ENCODE measurements around the gene CARNS1. TPM values are rescaled to one million over a fixed set of nuclear protein-coding genes. Genes with fewer than 3 reads are reported as not detected.

The CARNS1 gene
- total RNA-seq, 4 donors from 2014 or later, result 0.30 to 1.5 (median 1.0) TPM

DNA sequence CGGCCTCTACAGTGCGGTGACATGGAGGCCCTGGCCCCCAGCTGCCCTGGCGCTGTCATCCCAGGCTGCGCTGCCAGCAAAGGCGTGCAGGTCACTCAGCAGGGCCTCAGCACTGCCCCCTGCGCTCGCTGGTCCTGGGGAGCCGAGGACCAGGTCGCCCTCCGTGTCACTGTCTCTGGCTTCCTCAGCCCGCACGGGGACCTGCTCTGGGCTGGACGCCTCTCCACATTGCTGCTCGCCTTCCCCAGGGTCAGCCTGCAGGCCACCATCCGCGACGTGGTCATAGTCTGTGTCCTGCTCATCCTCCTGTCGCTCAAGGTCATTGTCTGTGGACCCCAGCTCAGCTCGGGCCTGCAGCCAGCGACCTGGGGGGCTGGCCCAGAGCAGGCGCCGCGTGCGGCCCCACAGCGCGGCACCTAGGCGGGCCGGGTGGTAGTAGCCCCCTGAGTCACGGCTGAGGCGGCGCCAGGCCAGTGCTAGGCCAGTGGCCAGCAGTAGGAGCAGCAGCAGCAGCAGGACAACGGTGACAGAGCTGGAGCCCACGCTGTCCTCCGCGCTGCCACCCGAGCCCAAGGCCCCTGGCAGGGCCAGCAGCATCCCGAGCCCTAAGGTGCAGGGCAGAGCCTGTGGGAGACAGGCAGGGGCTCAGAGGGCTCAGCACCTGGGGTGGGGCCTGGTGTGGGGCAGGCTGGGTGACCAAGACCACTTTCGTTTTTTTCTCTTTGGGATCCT lies 20.4 kb downstream of the CARNS1 start:
- no peak for DNase-seq (ENCODE audit: low spot score in 2 of 2)
- WGBS, 2 donors, result 88 to 93% methylated on average over 21 to 38 of the region's 38 CpGs
- no peak overlapping the region for H3K4me3 ChIP-seq (ENCODE audit: low read depth, poor library complexity, severe bottlenecking)
- intact Hi-C loops (cut with DNase I; ENCODE audit: low total_unique reads), result no loop called here
- TF ChIP-seq CTCF (IDR thresholded peaks at IDR 0.05) (no peak), POLR2A (IDR thresholded peaks at IDR 0.05) (no peak)

- TF ChIP-seq POLR2A (IDR thresholded peaks at IDR 0.05) (no peak), CTCF (IDR thresholded peaks at IDR 0.05) (no peak)
- 42 to 47% methylated on average over 6 of the region's 6 CpGs for WGBS, 2 donors
- H3K4me3 ChIP-seq (ENCODE audit: low read depth, poor library complexity, severe bottlenecking), result no peak overlapping the region
- intact Hi-C loops (cut with DNase I; ENCODE audit: low total_unique reads), result no loop called here
- DNase-seq (ENCODE audit: low spot score in 2 of 2), result no peak
Observed at GRCh38 chr11:67436459-67437081, 21.1 kb downstream of the CARNS1 start.

- intact Hi-C loops (cut with DNase I; ENCODE audit: low total_unique reads), result no loop called here
- WGBS, 2 donors, result 61 to 67% methylated on average over 16 to 21 of the region's 26 CpGs
- no peak within 1 kb of the TSS for H3K4me3 ChIP-seq (ENCODE audit: low read depth, poor library complexity, severe bottlenecking)
Observed at GRCh38 chr11:67437082-67437808, 21.8 kb downstream of the CARNS1 start, which contains the start of gene PTPRCAP. Gene PTPRCAP (minus strand): TSS chr11:67437682. CDS start chr11:67437619, 63 bp downstream.

GRCh38 chr11:67437809-67438157 lies 22.3 kb downstream of the CARNS1 start:
- 65 to 67% methylated on average over 3 of the region's 3 CpGs for WGBS, 2 donors
- no peak for DNase-seq (ENCODE audit: low spot score in 2 of 2)
- TF ChIP-seq CTCF (IDR thresholded peaks at IDR 0.05), result no peak
- TF ChIP-seq POLR2A (IDR thresholded peaks at IDR 0.05), result no peak
- H3K4me3 ChIP-seq (ENCODE audit: low read depth, poor library complexity, severe bottlenecking), result no peak overlapping the region
- intact Hi-C loops (cut with DNase I; ENCODE audit: low total_unique reads), result no loop called here

More at GRCh38 chr11:67437082-67437808, 21.8 kb downstream of the CARNS1 start, which contains the start of gene PTPRCAP:
- peak in 1 of 2 donors; percentile 89 for DNase-seq (ENCODE audit: low spot score in 2 of 2)
- no peak for TF ChIP-seq POLR2A (IDR thresholded peaks at IDR 0.05)
- TF ChIP-seq CTCF (IDR thresholded peaks at IDR 0.05), result no peak

GRCh38 chr11:67438158-67438902 lies 22.9 kb downstream of the CARNS1 start:
- no peak for TF ChIP-seq CTCF (IDR thresholded peaks at IDR 0.05)
- no peak for TF ChIP-seq POLR2A (IDR thresholded peaks at IDR 0.05)
- H3K4me3 ChIP-seq (ENCODE audit: low read depth, poor library complexity, severe bottlenecking), result no peak overlapping the region
- peak in 1 of 2 donors; percentile 87 for DNase-seq (ENCODE audit: low spot score in 2 of 2)
- intact Hi-C loops (cut with DNase I; ENCODE audit: low total_unique reads), result no loop called here
- 76 to 85% methylated on average over 29 to 32 of the region's 41 CpGs for WGBS, 2 donors
